ENCODE measurements around the gene VWC2L. TPM values are rescaled to one million over a fixed set of nuclear protein-coding genes. Genes with fewer than 3 reads are reported as not detected.

Gene VWC2L
- total RNA-seq, 1 experiment from 2014 or later: not detected

- CTCF ChIA-PET: interaction anchor here (2.7 kb wide), 1 partner anchor 9 kb away, joined by 10 read pairs; no protein-coding TSS in a partner anchor
- ATAC-seq: no peak
Measured at GRCh38 chr2:214578442-214578841, 167.6 kb downstream of the VWC2L start.

GRCh38 chr2:214579035-214579434 is 168.2 kb downstream of the VWC2L start:
- Mint-ChIP-seq H3K4me1 (peaks cover 10% of the 10 kb centered on the region), H3K9me3 (no peaks in the 10 kb centered on the region), H3K27ac (no peak overlapping the region), H3K4me3 (no peak overlapping the region), H3K27me3 (ENCODE audit: low read depth) (peaks cover 3% of the 10 kb centered on the region; the same call in 1 of the 2 replicates), H3K36me3 (no peaks in the 10 kb centered on the region)
- DNase-seq (ENCODE audit: low spot score): no peak
- ChIA-PET CTCF (interaction anchor here (2.7 kb wide), 1 partner anchor 8 kb away, joined by 10 read pairs; no protein-coding TSS in a partner anchor), POLR2A (no interaction called here)
- no peak for ATAC-seq
- TF ChIP-seq, protein P1, sequence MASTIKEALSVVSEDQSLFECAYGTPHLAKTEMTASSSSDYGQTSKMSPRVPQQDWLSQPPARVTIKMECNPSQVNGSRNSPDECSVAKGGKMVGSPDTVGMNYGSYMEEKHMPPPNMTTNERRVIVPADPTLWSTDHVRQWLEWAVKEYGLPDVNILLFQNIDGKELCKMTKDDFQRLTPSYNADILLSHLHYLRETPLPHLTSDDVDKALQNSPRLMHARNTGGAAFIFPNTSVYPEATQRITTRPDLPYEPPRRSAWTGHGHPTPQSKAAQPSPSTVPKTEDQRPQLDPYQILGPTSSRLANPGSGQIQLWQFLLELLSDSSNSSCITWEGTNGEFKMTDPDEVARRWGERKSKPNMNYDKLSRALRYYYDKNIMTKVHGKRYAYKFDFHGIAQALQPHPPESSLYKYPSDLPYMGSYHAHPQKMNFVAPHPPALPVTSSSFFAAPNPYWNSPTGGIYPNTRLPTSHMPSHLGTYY (CRISPR knock-in tag; IDR thresholded peaks at IDR 0.05): no peak
- TF ChIP-seq ZNF423 (CRISPR knock-in tag; IDR thresholded peaks at IDR 0.05) (no peak), CBFB (CRISPR knock-in tag; IDR thresholded peaks at IDR 0.05; ENCODE audit: low read depth) (no peak), FOXP1 (CRISPR knock-in tag; IDR thresholded peaks at IDR 0.05; ENCODE audit: borderline replicate concordance) (no peak), GRHL2 (CRISPR knock-in tag; IDR thresholded peaks at IDR 0.05; ENCODE audit: insufficient replicate concordance, severe bottlenecking) (no peak), ZNF671 (CRISPR knock-in tag; IDR thresholded peaks at IDR 0.05) (no peak), TCF7 (CRISPR knock-in tag; IDR thresholded peaks at IDR 0.05; ENCODE audit: low read depth) (no peak), ZNF281 (CRISPR knock-in tag; IDR thresholded peaks at IDR 0.05) (no peak), HMGA2 (CRISPR knock-in tag; IDR thresholded peaks at IDR 0.05) (no peak), NFYB (CRISPR knock-in tag; conservative IDR thresholded peaks at IDR 0.05; ENCODE audit: low read depth) (no peak), SOX15 (CRISPR knock-in tag; IDR thresholded peaks at IDR 0.05) (no peak), OVOL2 (CRISPR knock-in tag; IDR thresholded peaks at IDR 0.05; ENCODE audit: borderline replicate concordance) (no peak), E2F1 (CRISPR knock-in tag; IDR thresholded peaks at IDR 0.05) (no peak), SMAD4 (CRISPR knock-in tag; IDR thresholded peaks at IDR 0.05) (no peak), NR1H2 (CRISPR knock-in tag; IDR thresholded peaks at IDR 0.05) (no peak), JAZF1 (CRISPR knock-in tag; IDR thresholded peaks at IDR 0.05) (no peak), ZNF138 (CRISPR knock-in tag; conservative IDR thresholded peaks at IDR 0.05) (no peak)
- TF ChIP-seq, protein P2, sequence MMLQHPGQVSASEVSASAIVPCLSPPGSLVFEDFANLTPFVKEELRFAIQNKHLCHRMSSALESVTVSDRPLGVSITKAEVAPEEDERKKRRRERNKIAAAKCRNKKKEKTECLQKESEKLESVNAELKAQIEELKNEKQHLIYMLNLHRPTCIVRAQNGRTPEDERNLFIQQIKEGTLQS (CRISPR knock-in tag; conservative IDR thresholded peaks at IDR 0.05): no peak
- TF ChIP-seq, protein P3, sequence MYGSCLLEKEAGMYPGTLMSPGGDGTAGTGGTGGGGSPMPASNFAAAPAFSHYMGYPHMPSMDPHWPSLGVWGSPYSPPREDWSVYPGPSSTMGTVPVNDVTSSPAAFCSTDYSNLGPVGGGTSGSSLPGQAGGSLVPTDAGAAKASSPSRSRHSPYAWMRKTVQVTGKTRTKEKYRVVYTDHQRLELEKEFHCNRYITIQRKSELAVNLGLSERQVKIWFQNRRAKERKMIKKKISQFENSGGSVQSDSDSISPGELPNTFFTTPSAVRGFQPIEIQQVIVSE (CRISPR knock-in tag; IDR thresholded peaks at IDR 0.05; ENCODE audit: borderline replicate concordance): no peak

More at GRCh38 chr2:214578442-214578841, 167.6 kb downstream of the VWC2L start:
- Mint-ChIP-seq H3K27me3 (ENCODE audit: low read depth) (peaks cover 3% of the 10 kb centered on the region; the same call in 1 of the 2 replicates), H3K27ac (no peak overlapping the region), H3K36me3 (no peaks in the 10 kb centered on the region), H3K9me3 (no peaks in the 10 kb centered on the region), H3K4me1 (peaks cover 10% of the 10 kb centered on the region), H3K4me3 (no peak overlapping the region)
- POLR2A ChIA-PET: interaction anchor here (0.6 kb wide), 1 partner anchor 670 kb away, joined by 4 read pairs; no protein-coding TSS in a partner anchor
- TF ChIP-seq ESRRA (CRISPR knock-in tag; IDR thresholded peaks at IDR 0.05; ENCODE audit: borderline replicate concordance) (no peak), FOXJ3 (CRISPR knock-in tag; IDR thresholded peaks at IDR 0.05; ENCODE audit: borderline replicate concordance) (no peak), CREM (CRISPR knock-in tag; IDR thresholded peaks at IDR 0.05) (no peak), EMX1 (CRISPR knock-in tag; IDR thresholded peaks at IDR 0.05) (no peak), ZBTB43 (CRISPR knock-in tag; IDR thresholded peaks at IDR 0.05) (no peak), GABPB1 (CRISPR knock-in tag; IDR thresholded peaks at IDR 0.05) (no peak), ZNF396 (CRISPR knock-in tag; IDR thresholded peaks at IDR 0.05; ENCODE audit: borderline replicate concordance) (no peak), SOX15 (CRISPR knock-in tag; IDR thresholded peaks at IDR 0.05) (no peak), HMGXB4 (CRISPR knock-in tag; IDR thresholded peaks at IDR 0.05) (no peak), ZNF232 (CRISPR knock-in tag; IDR thresholded peaks at IDR 0.05) (no peak)
- DNase-seq (ENCODE audit: low spot score): no peak
